HepG2 (cell line): ENCODE data around the gene CBX6. TPM values are rescaled to one million over a fixed set of nuclear protein-coding genes. Genes with fewer than 3 reads are reported as not detected.

Source experiments
- ATAC-seq: fragments of 200-7000 bp; cut with Tn5 transposase; 3 replicates; pipeline ENCODE4 v1.9.1; 2020; ENCODE audit warnings: mild to moderate bottlenecking, moderate library complexity
- BruUV-seq: library from RNA; stranded (reverse); fragments of 400-500 nt; replicated peaks from 2 replicates; lab custom pipeline; 2021; lab: Mats Ljungman, UMichigan
- CTCF ChIA-PET: fragments of 300-600 bp; formaldehyde crosslinking; extraction: SDS; loops from one replicate; lab custom pipeline; 2021; ENCODE audit warnings: low total read pairs, inconsistent platforms, low intra/inter-chr PET ratio; lab: Yijun Ruan, JAX
- POLR2A ChIA-PET: fragments of 350-600 bp; sonication (Branson Sonifier 250); formaldehyde crosslinking; loops from one replicate; lab custom pipeline; 2020; ENCODE audit warnings: antibody characterized with exemption, inconsistent platforms; lab: Yijun Ruan, JAX
- DNase-seq: peaks from one replicate; pipeline ENCODE4 v3.0.0-alpha.2; 2015; ENCODE audit warnings: low spot score
- FAIRE-seq: peaks from 3 replicates; lab custom pipeline; 2011; peaks lifted over from hg19 to GRCh38; lab: Jason Lieb, UNC
- H2AFZ ChIP-seq: one replicate; pipeline ENCODE4 v1.6.1; 2011; ENCODE audit warnings: low read length, inconsistent platforms
- H3K27ac ChIP-seq: fragments of 300-600 bp; 3 replicates; pipeline ENCODE4 v1.8.0; 2011; ENCODE audit warnings: mixed run types, mild to moderate bottlenecking, mixed read lengths, low read length, inconsistent platforms; ENCODE audit not compliant: insufficient read depth; ENCODE audit errors: extremely low read length
- H3K27me3 ChIP-seq, 2 experiments: fragments of 200-600 bp in 1 of 2; 2 replicates in 1 of 2; 3 replicates in 1 of 2; pipeline versions ENCODE4 v1.6.0 to v1.8.0; 2011; ENCODE audit warnings: low read length in 2 of 2, mild to moderate bottlenecking in 2 of 2, moderate library complexity in 2 of 2, inconsistent platforms in 1 of 2; ENCODE audit not compliant: insufficient read depth in 2 of 2, control insufficient read depth in 1 of 2
- H3K36me3 ChIP-seq, 2 experiments: fragments of 200-600 bp in 1 of 2; replicated peaks in 1 of 2; 2 replicates in 1 of 2; 3 replicates in 1 of 2; pipeline versions ENCODE4 v1.5.1 to v1.8.0; 2011; ENCODE audit warnings: low read length in 2 of 2, inconsistent platforms in 1 of 2; ENCODE audit not compliant: insufficient read depth in 2 of 2, control insufficient read depth in 1 of 2
- H3K4me1 ChIP-seq: 2 replicates; pipeline ENCODE4 v1.5.1; 2012; ENCODE audit warnings: low read length, inconsistent platforms; ENCODE audit not compliant: insufficient read depth
- H3K4me2 ChIP-seq: 2 replicates; pipeline ENCODE4 v1.6.0; 2011; ENCODE audit warnings: low read depth, low read length, inconsistent platforms
- H3K4me3 ChIP-seq, 3 experiments: fragments of 200-600 bp in 1 of 3; sonication (generic), shearing (Covaris generic) in 1 of 3; replicated peaks in 1 of 3; 2 replicates each; pipeline ENCODE4 v1.5.1; 2011 to 2016; ENCODE audit warnings: low read length in 3 of 3, inconsistent platforms in 2 of 3, low read depth in 2 of 3, mild to moderate bottlenecking in 2 of 3, control low read depth in 1 of 3, mixed read lengths in 1 of 3; ENCODE audit not compliant: insufficient read depth in 1 of 3
- H3K79me2 ChIP-seq: one replicate; pipeline ENCODE4 v1.6.1; 2011; ENCODE audit warnings: low read length, inconsistent platforms; ENCODE audit not compliant: insufficient read depth
- H3K9ac ChIP-seq: 2 replicates; pipeline ENCODE4 v1.6.0; 2011; ENCODE audit warnings: mild to moderate bottlenecking, low read depth, low read length, inconsistent platforms; ENCODE audit not compliant: insufficient read depth
- H3K9me3 ChIP-seq: 2 replicates; pipeline ENCODE4 v1.5.1; 2012; ENCODE audit warnings: mild to moderate bottlenecking, low read length
- H4K20me1 ChIP-seq: 2 replicates; pipeline ENCODE4 v1.6.0; 2011; ENCODE audit warnings: inconsistent platforms, mild to moderate bottlenecking, low read length, moderate library complexity; ENCODE audit not compliant: insufficient read depth
- HOXA7 ChIP-seq: sonication (generic); formaldehyde crosslinking; IDR thresholded peaks from 2 replicates; pipeline ENCODE4 v1.8.1; 2022; ENCODE audit warnings: mild to moderate bottlenecking, missing genetic modification reagents, moderate library complexity
- KAT7 ChIP-seq: IDR thresholded peaks from 2 replicates; pipeline ENCODE4 v1.6.1; 2018; ENCODE audit warnings: borderline replicate concordance, missing compliant biosample characterization
- SYNCRIP ChIP-seq: fragments of 200-400 bp; formaldehyde crosslinking; IDR thresholded peaks from 2 replicates; pipeline ENCODE4 v1.6.1; 2018; ENCODE audit warnings: mild to moderate bottlenecking, low read depth, low read length; ENCODE audit not compliant: insufficient read depth
- TAF1 ChIP-seq: sonication (generic); formaldehyde crosslinking; IDR thresholded peaks from 2 replicates; pipeline ENCODE4 v1.4.0; 2020; ENCODE audit warnings: missing genetic modification reagents
- TCF12 ChIP-seq, 2 experiments: fragments of 450-650 bp in 1 of 2; sonication (generic) in 1 of 2; formaldehyde crosslinking in 1 of 2; IDR thresholded peaks; 2 replicates each; pipeline versions ENCODE4 v1.6.1 to v1.8.0; 2017 to 2022; ENCODE audit warnings: antibody characterized with exemption in 1 of 2, mild to moderate bottlenecking in 1 of 2, missing genetic modification reagents in 1 of 2, moderate library complexity in 1 of 2
- WGBS: methylation state at CpG from one replicate; pipeline ENCODE4 v1.1.6; 2017; ENCODE audit warnings: low lambda C conversion rate; 5-methylcytosine and 5-hydroxymethylcytosine counted together
- in situ Hi-C: cut with HindIII; loops from 2 replicates; pipeline ENCODE4 v1.10.0; 2017; ENCODE audit warnings: low pct_unique_long_range_greater_than_20kb; ENCODE audit not compliant: extremely low pct_ligation_motif_present
- intact Hi-C: fragments of 100-400 bp; cut with micrococcal nuclease; formaldehyde crosslinking; loops from one replicate; pipeline ENCODE4 v1.10.0; 2022; ENCODE audit not compliant: unreplicated experiment
- polyA plus RNA-seq, 8 experiments: library from polyadenylated mRNA; depleted of rRNA in 3 of 8; stranded (reverse) in 7 of 8; unstranded in 1 of 8; fragments of >200 nt; fragmentation: Illumina TruSeq in 4 of 8; extraction: Trizol in 4 of 8; gene quantifications; 2 replicates each; pipeline versions ENCODE4 v1.2.1 to v1.2.3, GENCODE V29; 2011 to 2016; ENCODE audit warnings: low read depth in 4 of 8, missing spikeins in 1 of 8, mixed read lengths in 1 of 8; ENCODE audit not compliant: insufficient read depth in 1 of 8
- total RNA-seq, 5 experiments: library from RNA; depleted of rRNA; stranded (reverse); fragments of >200 nt; fragmentation: Illumina TruSeq; extraction: Trizol; gene quantifications; 2 replicates each; pipeline ENCODE4 v1.2.3, GENCODE V29; 2016; ENCODE audit warnings: low read depth in 1 of 5
- TF ChIP-seq, protein P1 (sequence below): sonication (generic); formaldehyde crosslinking; IDR thresholded peaks from 2 replicates; pipeline ENCODE4 v1.5.0; 2020; ENCODE audit warnings: mild to moderate bottlenecking, missing genetic modification reagents, borderline replicate concordance
- TF ChIP-seq, protein P2 (sequence below): sonication (generic); formaldehyde crosslinking; IDR thresholded peaks from 2 replicates; pipeline ENCODE4 v1.5.0; 2020; ENCODE audit warnings: mild to moderate bottlenecking, low read depth, missing genetic modification reagents, borderline replicate concordance
- TF ChIP-seq, protein P3 (sequence below): sonication (generic); formaldehyde crosslinking; IDR thresholded peaks from 2 replicates; pipeline ENCODE4 v1.8.0; 2022; ENCODE audit warnings: missing genetic modification reagents, mild to moderate bottlenecking, borderline replicate concordance
- TF ChIP-seq, protein P4 (sequence below): sonication (generic); formaldehyde crosslinking; conservative IDR thresholded peaks from 2 replicates; pipeline ENCODE4 v1.4.0; 2020; ENCODE audit warnings: mild to moderate bottlenecking, missing genetic modification reagents, moderate library complexity

Gene CBX6
- total and polyA plus RNA-seq, 2 of the 13 experiments (the other 11 are each of a cell fraction or from before 2014, with no cell fraction given), result 1.7 to 6.5 TPM

GRCh38 chr22:38830026-38830844 is 41.8 kb downstream of the CBX6 start:
- POLR2A ChIA-PET, result no interaction called here

More at GRCh38 chr22:38830026-38830844, 41.8 kb downstream of the CBX6 start:
- H3K4me3 ChIP-seq, result no peak overlapping the region
- WGBS, result 81% methylated on average over 13 of the region's 17 CpGs
- in situ Hi-C loops (no loop called here), intact Hi-C loops (no loop called here)
- FAIRE-seq (no peak), DNase-seq (no peak), ATAC-seq (no peak)
- TF ChIP-seq SYNCRIP (no peak), TCF12 (IDR thresholded peaks at IDR 0.05) (no peak), TCF12 (CRISPR knock-in tag; IDR thresholded peaks at IDR 0.05) (no peak), KAT7 (no peak), TAF1 (no peak), HOXA7 (CRISPR knock-in tag) (no peak)
- TF ChIP-seq, protein P1, sequence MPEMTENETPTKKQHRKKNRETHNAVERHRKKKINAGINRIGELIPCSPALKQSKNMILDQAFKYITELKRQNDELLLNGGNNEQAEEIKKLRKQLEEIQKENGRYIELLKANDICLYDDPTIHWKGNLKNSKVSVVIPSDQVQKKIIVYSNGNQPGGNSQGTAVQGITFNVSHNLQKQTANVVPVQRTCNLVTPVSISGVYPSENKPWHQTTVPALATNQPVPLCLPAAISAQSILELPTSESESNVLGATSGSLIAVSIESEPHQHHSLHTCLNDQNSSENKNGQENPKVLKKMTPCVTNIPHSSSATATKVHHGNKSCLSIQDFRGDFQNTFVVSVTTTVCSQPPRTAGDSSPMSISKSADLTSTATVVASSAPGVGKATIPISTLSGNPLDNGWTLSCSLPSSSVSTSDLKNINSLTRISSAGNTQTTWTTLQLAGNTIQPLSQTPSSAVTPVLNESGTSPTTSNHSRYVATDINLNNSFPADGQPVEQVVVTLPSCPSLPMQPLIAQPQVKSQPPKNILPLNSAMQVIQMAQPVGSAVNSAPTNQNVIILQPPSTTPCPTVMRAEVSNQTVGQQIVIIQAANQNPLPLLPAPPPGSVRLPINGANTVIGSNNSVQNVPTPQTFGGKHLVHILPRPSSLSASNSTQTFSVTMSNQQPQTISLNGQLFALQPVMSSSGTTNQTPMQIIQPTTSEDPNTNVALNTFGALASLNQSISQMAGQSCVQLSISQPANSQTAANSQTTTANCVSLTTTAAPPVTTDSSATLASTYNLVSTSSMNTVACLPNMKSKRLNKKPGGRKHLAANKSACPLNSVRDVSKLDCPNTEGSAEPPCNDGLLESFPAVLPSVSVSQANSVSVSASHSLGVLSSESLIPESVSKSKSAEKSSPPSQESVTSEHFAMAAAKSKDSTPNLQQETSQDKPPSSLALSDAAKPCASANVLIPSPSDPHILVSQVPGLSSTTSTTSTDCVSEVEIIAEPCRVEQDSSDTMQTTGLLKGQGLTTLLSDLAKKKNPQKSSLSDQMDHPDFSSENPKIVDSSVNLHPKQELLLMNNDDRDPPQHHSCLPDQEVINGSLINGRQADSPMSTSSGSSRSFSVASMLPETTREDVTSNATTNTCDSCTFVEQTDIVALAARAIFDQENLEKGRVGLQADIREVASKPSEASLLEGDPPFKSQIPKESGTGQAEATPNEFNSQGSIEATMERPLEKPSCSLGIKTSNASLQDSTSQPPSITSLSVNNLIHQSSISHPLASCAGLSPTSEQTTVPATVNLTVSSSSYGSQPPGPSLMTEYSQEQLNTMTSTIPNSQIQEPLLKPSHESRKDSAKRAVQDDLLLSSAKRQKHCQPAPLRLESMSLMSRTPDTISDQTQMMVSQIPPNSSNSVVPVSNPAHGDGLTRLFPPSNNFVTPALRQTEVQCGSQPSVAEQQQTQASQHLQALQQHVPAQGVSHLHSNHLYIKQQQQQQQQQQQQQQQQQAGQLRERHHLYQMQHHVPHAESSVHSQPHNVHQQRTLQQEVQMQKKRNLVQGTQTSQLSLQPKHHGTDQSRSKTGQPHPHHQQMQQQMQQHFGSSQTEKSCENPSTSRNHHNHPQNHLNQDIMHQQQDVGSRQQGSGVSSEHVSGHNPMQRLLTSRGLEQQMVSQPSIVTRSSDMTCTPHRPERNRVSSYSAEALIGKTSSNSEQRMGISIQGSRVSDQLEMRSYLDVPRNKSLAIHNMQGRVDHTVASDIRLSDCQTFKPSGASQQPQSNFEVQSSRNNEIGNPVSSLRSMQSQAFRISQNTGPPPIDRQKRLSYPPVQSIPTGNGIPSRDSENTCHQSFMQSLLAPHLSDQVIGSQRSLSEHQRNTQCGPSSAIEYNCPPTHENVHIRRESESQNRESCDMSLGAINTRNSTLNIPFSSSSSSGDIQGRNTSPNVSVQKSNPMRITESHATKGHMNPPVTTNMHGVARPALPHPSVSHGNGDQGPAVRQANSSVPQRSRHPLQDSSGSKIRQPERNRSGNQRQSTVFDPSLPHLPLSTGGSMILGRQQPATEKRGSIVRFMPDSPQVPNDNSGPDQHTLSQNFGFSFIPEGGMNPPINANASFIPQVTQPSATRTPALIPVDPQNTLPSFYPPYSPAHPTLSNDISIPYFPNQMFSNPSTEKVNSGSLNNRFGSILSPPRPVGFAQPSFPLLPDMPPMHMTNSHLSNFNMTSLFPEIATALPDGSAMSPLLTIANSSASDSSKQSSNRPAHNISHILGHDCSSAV, result no peak
- TF ChIP-seq, protein P2, sequence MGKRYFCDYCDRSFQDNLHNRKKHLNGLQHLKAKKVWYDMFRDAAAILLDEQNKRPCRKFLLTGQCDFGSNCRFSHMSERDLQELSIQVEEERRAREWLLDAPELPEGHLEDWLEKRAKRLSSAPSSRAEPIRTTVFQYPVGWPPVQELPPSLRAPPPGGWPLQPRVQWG (CRISPR knock-in tag), result no peak
- TF ChIP-seq, protein P3, sequence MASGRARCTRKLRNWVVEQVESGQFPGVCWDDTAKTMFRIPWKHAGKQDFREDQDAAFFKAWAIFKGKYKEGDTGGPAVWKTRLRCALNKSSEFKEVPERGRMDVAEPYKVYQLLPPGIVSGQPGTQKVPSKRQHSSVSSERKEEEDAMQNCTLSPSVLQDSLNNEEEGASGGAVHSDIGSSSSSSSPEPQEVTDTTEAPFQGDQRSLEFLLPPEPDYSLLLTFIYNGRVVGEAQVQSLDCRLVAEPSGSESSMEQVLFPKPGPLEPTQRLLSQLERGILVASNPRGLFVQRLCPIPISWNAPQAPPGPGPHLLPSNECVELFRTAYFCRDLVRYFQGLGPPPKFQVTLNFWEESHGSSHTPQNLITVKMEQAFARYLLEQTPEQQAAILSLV, result no peak
- TF ChIP-seq, protein P4, sequence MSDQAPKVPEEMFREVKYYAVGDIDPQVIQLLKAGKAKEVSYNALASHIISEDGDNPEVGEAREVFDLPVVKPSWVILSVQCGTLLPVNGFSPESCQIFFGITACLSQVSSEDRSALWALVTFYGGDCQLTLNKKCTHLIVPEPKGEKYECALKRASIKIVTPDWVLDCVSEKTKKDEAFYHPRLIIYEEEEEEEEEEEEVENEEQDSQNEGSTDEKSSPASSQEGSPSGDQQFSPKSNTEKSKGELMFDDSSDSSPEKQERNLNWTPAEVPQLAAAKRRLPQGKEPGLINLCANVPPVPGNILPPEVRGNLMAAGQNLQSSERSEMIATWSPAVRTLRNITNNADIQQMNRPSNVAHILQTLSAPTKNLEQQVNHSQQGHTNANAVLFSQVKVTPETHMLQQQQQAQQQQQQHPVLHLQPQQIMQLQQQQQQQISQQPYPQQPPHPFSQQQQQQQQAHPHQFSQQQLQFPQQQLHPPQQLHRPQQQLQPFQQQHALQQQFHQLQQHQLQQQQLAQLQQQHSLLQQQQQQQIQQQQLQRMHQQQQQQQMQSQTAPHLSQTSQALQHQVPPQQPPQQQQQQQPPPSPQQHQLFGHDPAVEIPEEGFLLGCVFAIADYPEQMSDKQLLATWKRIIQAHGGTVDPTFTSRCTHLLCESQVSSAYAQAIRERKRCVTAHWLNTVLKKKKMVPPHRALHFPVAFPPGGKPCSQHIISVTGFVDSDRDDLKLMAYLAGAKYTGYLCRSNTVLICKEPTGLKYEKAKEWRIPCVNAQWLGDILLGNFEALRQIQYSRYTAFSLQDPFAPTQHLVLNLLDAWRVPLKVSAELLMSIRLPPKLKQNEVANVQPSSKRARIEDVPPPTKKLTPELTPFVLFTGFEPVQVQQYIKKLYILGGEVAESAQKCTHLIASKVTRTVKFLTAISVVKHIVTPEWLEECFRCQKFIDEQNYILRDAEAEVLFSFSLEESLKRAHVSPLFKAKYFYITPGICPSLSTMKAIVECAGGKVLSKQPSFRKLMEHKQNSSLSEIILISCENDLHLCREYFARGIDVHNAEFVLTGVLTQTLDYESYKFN (CRISPR knock-in tag), result no peak
- no peak overlapping the region for H3K27ac ChIP-seq
- BruUV-seq, result no TSS peak
- no peak overlapping the region for H3K9ac ChIP-seq
- CTCF ChIA-PET, result no interaction called here
- no peaks in the 10 kb centered on the region for H3K4me1 ChIP-seq
- no peak overlapping the region for H2AFZ ChIP-seq
- no peaks in the 10 kb centered on the region for H3K9me3 ChIP-seq
- no peak overlapping the region for H3K4me2 ChIP-seq
- no peaks in the 10 kb centered on the region; the same call in 1 of the 2 replicates for H4K20me1 ChIP-seq
- H3K79me2 ChIP-seq, result no peaks in the 10 kb centered on the region
- H3K36me3 ChIP-seq, result no peaks in the 10 kb centered on the region
- no peaks in the 10 kb centered on the region for H3K27me3 ChIP-seq
